Measurements from ENCODE around the gene EXTL1.

DNA sequence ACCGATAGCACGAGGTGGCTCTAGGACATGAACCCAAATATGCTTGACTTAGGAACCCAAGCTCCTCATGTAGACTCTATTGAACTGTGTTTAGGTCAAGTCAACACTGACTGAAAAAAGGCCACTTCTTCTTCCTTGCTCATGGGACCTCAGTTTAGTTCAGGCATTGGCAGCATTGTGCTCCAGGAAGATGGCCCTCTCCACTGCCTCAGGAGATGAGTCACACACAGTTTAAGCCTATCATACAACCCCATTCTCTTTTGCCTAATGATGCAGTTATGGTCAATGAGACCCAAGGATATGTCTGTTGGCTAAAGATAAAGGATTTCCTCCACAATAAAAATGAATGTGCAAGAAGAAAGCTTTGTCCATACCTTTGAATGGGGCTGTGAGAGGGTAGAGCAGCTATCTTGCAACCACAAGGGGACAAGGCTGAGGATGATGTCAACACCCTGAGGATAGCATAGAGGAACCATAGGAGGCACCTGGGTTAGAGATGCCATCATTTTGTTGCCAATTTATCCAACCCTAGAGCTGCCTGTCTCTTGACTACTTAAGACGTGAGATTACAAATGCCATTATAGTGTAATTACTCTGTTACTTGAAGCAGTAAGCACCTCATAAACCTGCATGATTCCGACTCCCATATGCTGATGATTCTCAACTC lies 48.9 kb downstream of the EXTL1 start:
- no peak for TF ChIP-seq POLR2A (IDR thresholded peaks at IDR 0.05)
- TF ChIP-seq, protein P1, sequence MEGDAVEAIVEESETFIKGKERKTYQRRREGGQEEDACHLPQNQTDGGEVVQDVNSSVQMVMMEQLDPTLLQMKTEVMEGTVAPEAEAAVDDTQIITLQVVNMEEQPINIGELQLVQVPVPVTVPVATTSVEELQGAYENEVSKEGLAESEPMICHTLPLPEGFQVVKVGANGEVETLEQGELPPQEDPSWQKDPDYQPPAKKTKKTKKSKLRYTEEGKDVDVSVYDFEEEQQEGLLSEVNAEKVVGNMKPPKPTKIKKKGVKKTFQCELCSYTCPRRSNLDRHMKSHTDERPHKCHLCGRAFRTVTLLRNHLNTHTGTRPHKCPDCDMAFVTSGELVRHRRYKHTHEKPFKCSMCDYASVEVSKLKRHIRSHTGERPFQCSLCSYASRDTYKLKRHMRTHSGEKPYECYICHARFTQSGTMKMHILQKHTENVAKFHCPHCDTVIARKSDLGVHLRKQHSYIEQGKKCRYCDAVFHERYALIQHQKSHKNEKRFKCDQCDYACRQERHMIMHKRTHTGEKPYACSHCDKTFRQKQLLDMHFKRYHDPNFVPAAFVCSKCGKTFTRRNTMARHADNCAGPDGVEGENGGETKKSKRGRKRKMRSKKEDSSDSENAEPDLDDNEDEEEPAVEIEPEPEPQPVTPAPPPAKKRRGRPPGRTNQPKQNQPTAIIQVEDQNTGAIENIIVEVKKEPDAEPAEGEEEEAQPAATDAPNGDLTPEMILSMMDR (IDR thresholded peaks at IDR 0.05) = no peak

Measured in esophagus squamous epithelium (tissue), 4 donors.